Left ventricle myocardium inferior (tissue), 1 donor: Measurements from ENCODE around the gene SLC22A5. TPM values are rescaled to one million over a fixed set of nuclear protein-coding genes. Genes with fewer than 3 reads are reported as not detected.

ENCODE experiments used
- DNase-seq: peaks from one replicate; pipeline ENCODE4 v3.0.0-alpha.2; 2020
- H3K27ac ChIP-seq: fragments of 200-600 bp; replicated peaks from 2 replicates; pipeline ENCODE4 v1.8.0; 2021
- H3K27me3 ChIP-seq: fragments of 200-600 bp; 2 replicates; pipeline ENCODE4 v1.8.0; 2021; ENCODE audit warnings: low read depth
- H3K36me3 ChIP-seq: fragments of 200-600 bp; 2 replicates; pipeline ENCODE4 v1.8.0; 2021
- H3K4me1 ChIP-seq: fragments of 200-600 bp; 2 replicates; pipeline ENCODE4 v1.8.0; 2021
- H3K4me3 ChIP-seq: fragments of 200-600 bp; 2 replicates; pipeline ENCODE4 v1.8.0; 2021; ENCODE audit warnings: mild to moderate bottlenecking, moderate library complexity
- H3K9me3 ChIP-seq: fragments of 200-600 bp; replicated peaks from 2 replicates; pipeline ENCODE4 v1.8.0; 2021
- CTCF ChIP-seq: fragments of 200-600 bp; IDR thresholded peaks from 2 replicates; pipeline ENCODE4 v1.8.0; 2021; ENCODE audit warnings: antibody characterized with exemption, mild to moderate bottlenecking, borderline replicate concordance
- intact Hi-C: fragments of 100-400 bp; cut with micrococcal nuclease; formaldehyde crosslinking; loops from one replicate; pipeline ENCODE4 v1.11.0; 2022
- total RNA-seq: library from RNA; stranded (reverse); fragmentation: NEBNext Ultra II Directional; extraction: Animal tissue kit (Norgen Biotek cat#: 25700); gene quantifications from one replicate; pipeline ENCODE4 v1.2.1, GENCODE V29; 2021
- donor health status: DM: no; HTN: yes; CAD: no; lungs with severe emphysema.

SLC22A5 gene
- total RNA-seq, 1 donor from 2014 or later = 20.8 TPM

GRCh38 chr5:132383984-132384383, 14.5 kb downstream of the SLC22A5 start:
- no peak overlapping the region for H3K4me3 ChIP-seq
- TF ChIP-seq CTCF = no peak
- no peaks in the 10 kb centered on the region for H3K27me3 ChIP-seq
- intact Hi-C loops = no loop called here
- no peaks in the 10 kb centered on the region for H3K9me3 ChIP-seq
- H3K27ac ChIP-seq = no peak overlapping the region
- peaks cover 8% of the 10 kb centered on the region for H3K36me3 ChIP-seq
- H3K4me1 ChIP-seq = peaks cover 56% of the 10 kb centered on the region
- no peak for DNase-seq

GRCh38 chr5:132384506-132385050, 15.1 kb downstream of the SLC22A5 start:
- H3K4me1 ChIP-seq = peaks cover 62% of the 10 kb centered on the region
- H3K36me3 ChIP-seq = peaks cover 3% of the 10 kb centered on the region
- H3K9me3 ChIP-seq = no peaks in the 10 kb centered on the region
- H3K27ac ChIP-seq = peak overlapping the region; percentile 9
- no peak overlapping the region for H3K4me3 ChIP-seq
- intact Hi-C loops = no loop called here
- no peak for DNase-seq
- no peak for TF ChIP-seq CTCF
- H3K27me3 ChIP-seq = no peaks in the 10 kb centered on the region

GRCh38 chr5:132385326-132386105, 16.0 kb downstream of the SLC22A5 start:
- peaks cover 71% of the 10 kb centered on the region for H3K4me1 ChIP-seq
- DNase-seq = no peak
- no peaks in the 10 kb centered on the region for H3K27me3 ChIP-seq
- H3K27ac ChIP-seq = peak overlapping the region; percentile 92
- H3K4me3 ChIP-seq = no peak overlapping the region
- intact Hi-C loops = loop anchor here (2.0 kb wide), 1 partner anchor 115 kb away; no protein-coding TSS in a partner anchor
- peak; percentile 80 for TF ChIP-seq CTCF
- H3K9me3 ChIP-seq = no peaks in the 10 kb centered on the region
- H3K36me3 ChIP-seq = no peaks in the 10 kb centered on the region

- H3K36me3 ChIP-seq = peaks cover under 1% of the 10 kb centered on the region
- DNase-seq = peak; percentile 71
- TF ChIP-seq CTCF = peak; percentile 90
- peak overlapping the region; percentile 18 for H3K4me3 ChIP-seq
- H3K27ac ChIP-seq = peak overlapping the region; percentile 92
- H3K9me3 ChIP-seq = no peaks in the 10 kb centered on the region
- intact Hi-C loops = loop anchor here (2.0 kb wide), 1 partner anchor 114 kb away; no protein-coding TSS in a partner anchor
- H3K27me3 ChIP-seq = no peaks in the 10 kb centered on the region
- H3K4me1 ChIP-seq = peaks cover 68% of the 10 kb centered on the region
These were observed 17.3 kb downstream of the SLC22A5 start for GRCh38 chr5:132386644-132387286.

GRCh38 chr5:132387640-132388117, 18.2 kb downstream of the SLC22A5 start:
- intact Hi-C loops = loop anchor here (2.0 kb wide), 1 partner anchor 113 kb away; no protein-coding TSS in a partner anchor

More at GRCh38 chr5:132387640-132388117, 18.2 kb downstream of the SLC22A5 start:
- peak; percentile 48 for DNase-seq
- H3K4me1 ChIP-seq = peaks cover 68% of the 10 kb centered on the region
- peak overlapping the region; percentile 18 for H3K4me3 ChIP-seq
- H3K36me3 ChIP-seq = peaks cover 8% of the 10 kb centered on the region
- peak overlapping the region; percentile 92 for H3K27ac ChIP-seq
- H3K9me3 ChIP-seq = no peaks in the 10 kb centered on the region
- no peaks in the 10 kb centered on the region for H3K27me3 ChIP-seq
- no peak for TF ChIP-seq CTCF
